ENCODE results near the gene KCTD10.
"Not testable (repeated sequence)": the region's sequence is repeated elsewhere in the genome, so short reads cannot be mapped to it uniquely, and the experiment has no call there.

KCTD10 gene

DNA sequence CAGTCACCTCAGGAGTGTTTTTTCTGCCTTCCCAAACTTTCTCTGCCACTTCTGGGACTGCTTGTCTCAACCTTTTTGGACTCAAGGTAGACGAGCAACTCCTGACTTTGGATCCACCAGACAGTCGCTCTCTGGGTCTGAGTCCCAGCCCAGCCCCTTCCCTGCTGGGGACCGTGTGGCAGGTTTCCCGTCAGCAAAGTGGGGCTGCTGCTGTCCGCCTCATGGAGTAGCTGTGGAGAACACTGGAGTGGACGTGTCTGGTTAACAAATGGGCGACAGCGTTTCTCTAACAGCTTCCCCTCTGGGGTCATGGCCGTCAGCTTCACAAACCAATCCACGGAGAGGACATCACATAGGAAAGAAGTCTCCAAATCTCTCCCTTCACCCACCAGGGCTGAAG is 54.8 kb downstream of the KCTD10 start:
- H3K4me3 ChIP-seq (ENCODE audit: low read depth, low read length), result no peak overlapping the region

DNA sequence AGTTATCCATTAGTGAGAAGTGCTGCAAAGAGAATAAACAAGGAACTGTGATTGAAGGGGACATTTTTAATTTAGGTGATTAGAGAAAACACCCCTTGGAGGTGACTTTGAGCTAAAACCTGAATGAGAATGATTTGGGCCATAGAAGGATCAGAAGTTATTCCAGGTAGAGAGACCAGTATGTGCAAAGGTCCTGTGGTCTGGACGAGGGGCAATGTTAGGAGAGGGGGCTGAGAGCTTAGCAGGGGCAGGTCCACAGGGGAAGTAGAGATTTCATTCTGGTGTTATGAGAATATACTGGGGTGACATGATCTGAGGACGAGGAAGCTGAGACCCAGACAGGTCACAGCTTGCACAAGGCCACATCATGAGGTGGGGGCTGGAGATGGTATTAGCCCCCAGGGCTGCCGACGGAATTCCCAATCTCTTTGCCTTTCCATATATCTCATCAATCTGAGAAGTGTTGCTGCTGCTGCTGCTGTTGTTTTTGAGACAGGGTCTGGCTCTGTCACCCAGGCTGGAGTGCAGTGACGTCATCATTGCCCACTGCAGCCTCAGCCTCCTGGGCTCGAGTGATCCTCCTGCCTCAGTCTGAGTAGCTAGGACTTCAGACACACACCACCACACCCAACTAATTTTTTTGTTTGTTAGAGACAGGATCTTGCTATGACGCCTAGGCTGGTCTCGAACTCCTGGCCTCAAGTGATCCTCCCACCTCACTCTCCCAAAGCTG is 55.6 kb downstream of the KCTD10 start:
- no peak overlapping the region for H3K4me3 ChIP-seq (ENCODE audit: low read depth, low read length)

GRCh38 chr12:109418848-109419480 is 58.1 kb downstream of the KCTD10 start:
- no peak overlapping the region for H3K4me3 ChIP-seq (ENCODE audit: low read depth, low read length)

DNA sequence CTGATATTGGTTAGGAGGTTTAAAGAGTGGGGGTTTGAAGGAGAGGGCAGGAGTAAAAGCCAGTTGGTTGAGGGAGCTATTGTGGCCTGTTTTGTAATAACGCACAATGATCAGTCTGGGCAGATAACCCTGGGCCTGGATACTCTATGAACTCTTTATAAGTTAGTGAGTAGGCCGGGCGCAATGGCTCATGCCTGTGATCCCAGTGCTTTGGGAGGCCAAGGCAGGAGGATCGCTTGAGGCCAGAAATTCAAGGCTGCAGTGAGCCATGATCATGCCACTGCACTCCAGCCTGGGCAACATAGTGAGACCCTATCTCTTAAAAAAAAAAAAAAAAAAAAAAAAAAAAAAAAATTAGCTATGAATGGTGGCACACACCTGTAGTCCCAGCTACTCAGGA is 71.0 kb downstream of the KCTD10 start:
- H3K4me3 ChIP-seq (ENCODE audit: low read depth, low read length), result not testable (repeated sequence)

- not testable (repeated sequence) for H3K4me3 ChIP-seq (ENCODE audit: low read depth, low read length)
Observed at GRCh38 chr12:109404841-109405240, 72.3 kb downstream of the KCTD10 start.

All from iPS-11a (cell line).